Central memory CD8-positive, alpha-beta T cell (primary cell): Measurements from ENCODE around the gene MYBPC2.
A peak's percentile ranks its signal among the peaks of the same experiment; 100 is the strongest.

ENCODE experiments used
- ATAC-seq: fragments of 150-1000 bp; cut with Tn5 transposase; replicated peaks from 2 replicates; pipeline ENCODE4 v1.10.0; 2022; ENCODE audit warnings: mild to moderate bottlenecking, moderate FRiP score, moderate number of reproducible peaks; ENCODE audit not compliant: poor library complexity, severe bottlenecking; ENCODE audit errors: extremely low read depth
- DNase-seq, 2 donors: peaks; one replicate each; pipeline ENCODE4 v3.0.0; 2021; ENCODE audit warnings: low spot score in 2 of 2
- H3K27ac Mint-ChIP-seq: one replicate; pipeline ENCODE4 v1.8.0; 2022; ENCODE audit warnings: low read depth, mild to moderate bottlenecking, moderate library complexity, mixed read lengths
- H3K27me3 Mint-ChIP-seq: one replicate; pipeline ENCODE4 v1.8.0; 2022; ENCODE audit warnings: mixed read lengths
- H3K36me3 Mint-ChIP-seq: one replicate; pipeline ENCODE4 v1.8.0; 2022; ENCODE audit warnings: mild to moderate bottlenecking, moderate library complexity, mixed read lengths; ENCODE audit not compliant: insufficient read depth
- H3K4me1 Mint-ChIP-seq: one replicate; pipeline ENCODE4 v1.8.0; 2022; ENCODE audit warnings: mixed read lengths
- H3K4me3 Mint-ChIP-seq: one replicate; pipeline ENCODE4 v1.8.0; 2022; ENCODE audit warnings: mild to moderate bottlenecking, moderate library complexity, mixed read lengths
- H3K9me3 Mint-ChIP-seq: one replicate; pipeline ENCODE4 v1.8.0; 2022; ENCODE audit warnings: mixed read lengths

MYBPC2 gene

DNA sequence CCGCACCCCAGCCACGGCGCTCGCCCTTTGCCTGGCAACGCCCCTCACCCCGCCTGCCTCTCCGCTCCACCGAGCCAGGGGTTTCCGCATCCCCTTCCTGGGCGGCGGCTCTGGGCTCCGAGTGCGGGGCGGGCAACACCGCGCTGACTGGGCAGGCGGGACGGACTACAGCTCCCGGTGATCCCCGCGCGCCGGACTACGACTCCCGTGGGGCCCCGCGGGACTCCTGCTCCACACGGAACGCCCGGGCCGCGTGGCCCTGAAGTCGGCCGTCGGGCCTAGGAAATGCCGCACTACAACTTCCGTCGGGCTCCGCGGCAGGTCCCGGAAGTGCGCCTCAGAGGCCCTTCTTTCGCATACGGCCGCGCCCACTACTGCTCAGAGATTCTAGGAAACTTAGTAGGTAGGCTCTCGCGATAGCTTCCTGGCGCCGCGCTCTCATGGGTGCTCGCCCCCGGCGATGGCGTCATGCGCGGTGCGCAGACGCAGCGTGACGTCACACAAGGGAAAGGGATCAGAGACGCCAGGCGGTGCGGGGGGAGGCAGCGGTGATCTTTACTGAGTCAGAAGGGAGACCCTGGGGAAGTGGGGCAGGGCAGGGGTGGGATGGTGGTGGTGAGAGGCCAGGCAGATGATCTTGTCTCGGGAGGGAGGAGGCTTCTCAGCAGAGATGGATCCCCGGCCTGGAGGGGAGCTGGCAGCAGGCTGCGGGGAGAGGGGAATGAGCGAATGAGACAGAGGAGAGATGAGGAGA lies 78.6 kb downstream of the MYBPC2 start, which contains the start of gene JOSD2:
Gene JOSD2, minus strand, starts transcription at position 123 of the 754 bp plus-strand sequence. CDS start 760 bp downstream, outside the sequence.
- peak; percentile 84 to 95 for DNase-seq
- peaks cover 14% of the 10 kb centered on the region for H3K36me3 Mint-ChIP-seq
- peak; percentile 96 for ATAC-seq
- H3K9me3 Mint-ChIP-seq, result no peaks in the 10 kb centered on the region
- H3K4me1 Mint-ChIP-seq, result peaks cover 40% of the 10 kb centered on the region
- peak within 1 kb of the TSS; percentile 77 for H3K4me3 Mint-ChIP-seq
- H3K27me3 Mint-ChIP-seq, result no peaks in the 10 kb centered on the region
- H3K27ac Mint-ChIP-seq, result peak within 1 kb of the TSS; percentile 96

DNA sequence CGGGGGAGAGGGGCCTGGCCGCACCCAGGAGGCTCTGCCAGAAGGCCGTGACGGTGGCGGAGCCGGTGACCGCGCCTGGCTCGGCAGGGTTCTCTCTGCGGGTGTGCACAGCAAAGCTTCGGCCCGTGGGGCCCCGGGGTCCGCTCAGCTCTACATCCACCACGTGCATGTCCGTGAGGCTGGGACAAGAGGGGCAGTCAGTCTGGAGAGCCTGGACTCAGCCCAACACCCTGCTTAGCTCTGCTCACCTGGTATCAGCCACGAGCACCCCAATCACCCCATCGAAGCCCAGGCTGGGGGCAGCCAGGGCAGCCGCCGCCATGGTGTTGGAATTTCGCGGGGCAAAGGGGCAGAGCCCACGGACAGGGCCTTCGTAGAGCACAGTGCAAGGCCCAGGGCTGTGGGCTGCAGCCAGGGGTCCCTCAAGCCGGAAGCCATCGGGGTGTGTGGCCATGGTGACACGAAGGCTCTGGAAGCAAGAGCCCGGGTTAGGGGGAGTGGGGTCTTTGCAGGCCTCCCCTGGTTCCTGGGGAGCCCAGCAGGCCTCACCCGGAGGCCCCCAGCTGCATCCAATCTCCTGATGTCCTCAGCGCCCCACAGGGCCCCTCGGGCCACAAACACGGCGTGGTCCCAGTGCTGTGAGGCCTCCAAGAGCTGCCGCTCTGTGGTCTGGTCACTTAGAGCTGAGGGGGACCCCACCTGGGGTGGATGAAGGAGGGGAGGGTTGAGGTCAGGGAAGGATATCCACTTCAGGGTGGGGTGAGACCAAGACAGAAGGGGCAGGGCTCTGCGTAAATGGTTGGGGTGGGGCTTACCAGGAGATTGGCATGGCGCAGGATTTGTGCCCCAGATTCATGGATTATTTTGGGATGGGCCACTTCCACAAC lies 79.7 kb downstream of the MYBPC2 start:
- Mint-ChIP-seq H3K36me3 (peaks cover 14% of the 10 kb centered on the region), H3K9me3 (no peaks in the 10 kb centered on the region), H3K4me3 (peak overlapping the region; percentile 77), H3K4me1 (peaks cover 36% of the 10 kb centered on the region), H3K27me3 (no peaks in the 10 kb centered on the region), H3K27ac (peak overlapping the region; percentile 96)
- DNase-seq, result no peak
- no peak for ATAC-seq

DNA sequence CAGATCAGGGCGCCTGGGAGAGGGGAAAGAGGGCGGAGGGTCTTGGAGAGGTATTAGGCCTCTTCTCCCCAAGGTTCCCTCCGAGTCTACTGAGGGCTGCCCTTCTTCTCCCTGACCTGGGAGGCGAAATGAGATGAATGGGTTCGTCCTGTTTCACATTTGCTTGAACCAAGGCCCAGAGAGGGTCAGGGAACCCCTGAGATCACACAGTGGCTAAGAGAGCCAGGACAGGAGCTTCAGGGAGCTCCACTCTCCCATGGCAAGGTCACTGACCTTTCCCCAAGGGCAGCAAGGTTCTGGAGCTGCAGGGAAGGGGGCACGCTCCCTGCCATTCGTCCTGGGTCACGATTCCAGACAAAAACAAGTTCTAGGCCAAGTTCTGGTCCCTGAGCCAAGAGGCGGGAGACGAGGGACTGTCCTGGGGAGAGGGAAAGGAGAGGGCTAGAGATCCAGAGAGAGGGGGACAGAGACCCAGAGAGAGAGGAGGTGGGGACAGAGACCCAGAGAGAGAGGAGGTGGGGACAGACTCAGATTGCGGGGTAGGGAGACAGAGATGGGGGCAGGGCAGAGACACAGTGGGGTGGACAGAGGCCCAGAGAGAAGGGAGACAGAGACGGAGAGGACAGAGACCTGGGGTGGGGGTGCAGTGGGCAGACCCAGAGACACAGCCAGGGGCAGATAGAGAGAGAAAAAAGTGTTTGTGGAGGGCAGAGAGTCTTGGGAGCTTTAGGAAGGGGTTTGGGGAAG lies 80.5 kb downstream of the MYBPC2 start:
- ATAC-seq, result no peak
- peak overlapping the region; percentile 64 for H3K27ac Mint-ChIP-seq
- peaks cover 14% of the 10 kb centered on the region for H3K36me3 Mint-ChIP-seq
- H3K4me1 Mint-ChIP-seq, result peaks cover 30% of the 10 kb centered on the region
- H3K27me3 Mint-ChIP-seq, result no peaks in the 10 kb centered on the region
- no peaks in the 10 kb centered on the region for H3K9me3 Mint-ChIP-seq
- H3K4me3 Mint-ChIP-seq, result no peak overlapping the region
- no peak for DNase-seq

DNA sequence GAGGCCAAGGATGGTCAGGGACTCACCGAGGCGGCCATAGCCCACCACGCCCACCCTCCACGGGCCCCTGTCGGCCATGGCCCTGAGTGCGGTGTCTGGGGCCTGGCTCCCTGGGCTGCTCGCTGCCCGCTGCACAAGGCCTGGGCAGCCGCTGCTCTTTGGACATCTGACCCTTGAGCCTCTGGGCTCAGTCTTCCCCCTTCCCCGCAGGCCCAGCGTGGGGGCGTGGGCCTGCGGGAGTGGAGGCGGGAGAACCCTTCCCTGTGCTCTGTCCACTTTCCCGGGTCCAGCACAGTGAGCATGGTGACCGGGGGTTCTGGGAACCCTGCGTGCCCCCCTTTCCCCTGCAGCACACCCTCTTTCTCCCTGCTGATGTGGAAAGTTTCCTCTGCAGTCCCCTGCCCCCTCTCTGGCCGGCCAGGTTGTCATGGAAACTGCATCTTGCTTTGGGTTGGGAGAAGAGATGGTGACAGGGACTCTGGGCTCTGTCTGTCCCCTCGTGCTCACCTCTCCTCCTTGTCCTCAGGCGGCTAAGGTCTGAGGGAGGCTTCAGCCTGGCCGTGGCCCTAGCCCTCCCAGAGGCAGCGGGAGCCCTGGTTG lies 81.2 kb downstream of the MYBPC2 start, which contains the start of gene ASPDH:
Gene ASPDH, minus strand, starts transcription at position 168 of the 600 bp plus-strand sequence. Its CDS starts 90 bp downstream, at position 78.
- H3K9me3 Mint-ChIP-seq, result no peaks in the 10 kb centered on the region
- peak within 1 kb of the TSS; percentile 64 for H3K27ac Mint-ChIP-seq
- ATAC-seq, result no peak
- H3K4me3 Mint-ChIP-seq, result no peak within 1 kb of the TSS
- H3K36me3 Mint-ChIP-seq, result peaks cover 16% of the 10 kb centered on the region
- peaks cover 25% of the 10 kb centered on the region for H3K4me1 Mint-ChIP-seq
- DNase-seq, result no peak
- H3K27me3 Mint-ChIP-seq, result no peaks in the 10 kb centered on the region

DNA sequence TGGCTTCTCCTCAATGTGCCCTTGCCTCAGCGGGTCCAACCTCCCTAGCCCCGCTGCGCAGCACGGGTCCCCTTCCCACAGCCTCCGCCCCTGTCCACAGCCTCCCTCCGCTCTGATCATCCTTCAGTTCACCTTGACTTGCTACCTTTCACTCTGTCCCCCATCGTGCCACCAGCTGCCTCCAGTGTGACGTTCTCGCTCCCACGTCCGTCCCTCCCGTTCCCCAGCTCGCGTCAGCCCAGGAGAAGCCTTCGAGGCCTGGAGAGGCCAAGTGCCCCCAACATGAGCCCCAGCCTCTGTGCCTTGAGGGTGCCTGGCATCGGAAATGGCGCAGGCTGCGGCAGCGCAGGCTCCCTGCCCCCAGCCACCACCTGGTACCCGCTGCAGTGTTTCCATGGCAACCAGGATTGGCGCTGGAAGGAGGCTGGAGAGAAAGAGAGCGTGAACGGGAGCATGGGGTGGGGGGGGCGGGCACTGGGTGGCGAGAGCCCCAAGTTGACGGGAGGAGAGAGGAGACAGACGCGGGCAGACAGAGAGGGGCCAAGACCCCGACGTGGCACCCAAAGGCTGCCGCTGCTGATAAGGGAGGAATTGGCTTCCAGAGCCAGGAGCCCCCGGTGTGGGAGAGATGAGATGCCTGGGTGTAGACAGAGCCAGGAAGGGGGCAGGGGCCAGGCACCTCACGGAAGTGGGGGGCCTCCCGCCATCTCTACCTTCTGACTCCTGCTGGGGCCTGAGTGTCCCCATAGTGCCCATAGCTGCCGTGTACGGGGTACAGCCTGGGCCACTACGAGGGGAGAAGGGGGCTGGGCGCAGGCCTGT lies 81.9 kb downstream of the MYBPC2 start:
- Mint-ChIP-seq H3K27me3 (no peaks in the 10 kb centered on the region), H3K4me1 (peaks cover 18% of the 10 kb centered on the region), H3K36me3 (peaks cover 16% of the 10 kb centered on the region), H3K9me3 (no peaks in the 10 kb centered on the region), H3K27ac (peak overlapping the region; percentile 64), H3K4me3 (no peak overlapping the region)
- no peak for DNase-seq
- no peak for ATAC-seq

DNA sequence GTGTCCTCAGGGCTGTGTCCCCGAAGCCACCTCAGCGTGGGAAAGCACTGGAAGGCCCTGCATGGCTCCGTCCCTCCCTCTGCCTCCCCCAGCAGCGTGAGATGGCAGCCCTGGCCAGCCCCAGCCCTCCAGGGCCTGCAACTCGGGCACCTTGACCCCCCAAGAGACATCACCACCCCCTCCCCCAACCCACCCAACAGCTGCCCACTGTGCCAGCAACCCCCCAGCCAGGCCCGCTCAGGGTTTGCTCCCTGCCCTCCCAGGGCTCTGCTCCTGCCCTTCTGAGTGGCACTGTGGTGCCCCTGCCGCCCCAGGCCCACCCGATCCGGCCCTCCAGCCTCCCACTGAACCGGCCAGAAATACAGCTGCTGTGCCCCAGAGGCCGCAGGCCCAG lies 82.5 kb downstream of the MYBPC2 start:
- no peaks in the 10 kb centered on the region for H3K9me3 Mint-ChIP-seq
- no peak overlapping the region for H3K4me3 Mint-ChIP-seq
- peaks cover 18% of the 10 kb centered on the region for H3K4me1 Mint-ChIP-seq
- peak overlapping the region; percentile 64 for H3K27ac Mint-ChIP-seq
- DNase-seq (no peak), ATAC-seq (no peak)
- no peaks in the 10 kb centered on the region for H3K27me3 Mint-ChIP-seq
- peaks cover 16% of the 10 kb centered on the region for H3K36me3 Mint-ChIP-seq
